ENCODE measurements around the gene TMPO.
"Not testable (repeated sequence)": the region's sequence is repeated elsewhere in the genome, so short reads cannot be mapped to it uniquely, and the experiment has no call there.

Gene TMPO

GRCh38 chr12:98538031-98538430, 22.6 kb downstream of the TMPO start:
- Histone ChIP-seq H3K4me1 (ENCODE audit: control insufficient read depth, insufficient read depth, low read length) (no peaks in the 10 kb centered on the region), H3K4me3 (ENCODE audit: insufficient read depth, low read depth, low read length) (no peak overlapping the region), H3K36me3 (ENCODE audit: control insufficient read depth, insufficient read depth, low read length) (peaks cover 41% of the 10 kb centered on the region), H3K27me3 (ENCODE audit: control insufficient read depth, insufficient read depth, low read length, poor library complexity, severe bottlenecking) (no peaks in the 10 kb centered on the region), H3K27ac (ENCODE audit: insufficient read depth, low read depth, low read length, poor library complexity, severe bottlenecking) (no peak overlapping the region), H3K9me3 (ENCODE audit: control insufficient read depth, low read length) (no peaks in the 10 kb centered on the region)
- 95 to 96% methylated on average over 3 of the region's 4 CpGs for WGBS, 2 experiments

- H3K4me3 ChIP-seq (ENCODE audit: insufficient read depth, low read depth, low read length): no peak overlapping the region
- H3K36me3 ChIP-seq (ENCODE audit: control insufficient read depth, insufficient read depth, low read length): peaks cover 28% of the 10 kb centered on the region
- H3K4me1 ChIP-seq (ENCODE audit: control insufficient read depth, insufficient read depth, low read length): no peaks in the 10 kb centered on the region
- H3K27ac ChIP-seq (ENCODE audit: insufficient read depth, low read depth, low read length, poor library complexity, severe bottlenecking): no peak overlapping the region
- H3K27me3 ChIP-seq (ENCODE audit: control insufficient read depth, insufficient read depth, low read length, poor library complexity, severe bottlenecking): no peaks in the 10 kb centered on the region
- H3K9me3 ChIP-seq (ENCODE audit: control insufficient read depth, low read length): no peaks in the 10 kb centered on the region
Measured at GRCh38 chr12:98543701-98544100, 28.3 kb downstream of the TMPO start.

- Histone ChIP-seq H3K27me3 (ENCODE audit: control insufficient read depth, insufficient read depth, low read length, poor library complexity, severe bottlenecking) (no peaks in the 10 kb centered on the region), H3K9me3 (ENCODE audit: control insufficient read depth, low read length) (no peaks in the 10 kb centered on the region), H3K4me3 (ENCODE audit: insufficient read depth, low read depth, low read length) (no peak overlapping the region), H3K27ac (ENCODE audit: insufficient read depth, low read depth, low read length, poor library complexity, severe bottlenecking) (no peak overlapping the region), H3K4me1 (ENCODE audit: control insufficient read depth, insufficient read depth, low read length) (no peaks in the 10 kb centered on the region), H3K36me3 (ENCODE audit: control insufficient read depth, insufficient read depth, low read length) (peaks cover 24% of the 10 kb centered on the region)
- 94 to 100% methylated on average over 1 of the region's 1 CpG for WGBS, 2 experiments
Measured at GRCh38 chr12:98544751-98545150, 29.4 kb downstream of the TMPO start.

- no peaks in the 10 kb centered on the region for H3K9me3 ChIP-seq (ENCODE audit: control insufficient read depth, low read length)
- H3K4me1 ChIP-seq (ENCODE audit: control insufficient read depth, insufficient read depth, low read length): no peaks in the 10 kb centered on the region
- H3K36me3 ChIP-seq (ENCODE audit: control insufficient read depth, insufficient read depth, low read length): peaks cover 15% of the 10 kb centered on the region
- H3K4me3 ChIP-seq (ENCODE audit: insufficient read depth, low read depth, low read length): no peak overlapping the region
- H3K27me3 ChIP-seq (ENCODE audit: control insufficient read depth, insufficient read depth, low read length, poor library complexity, severe bottlenecking): no peaks in the 10 kb centered on the region
- WGBS, 2 experiments: 84 to 100% methylated on average over 4 to 5 of the region's 5 CpGs
- H3K27ac ChIP-seq (ENCODE audit: insufficient read depth, low read depth, low read length, poor library complexity, severe bottlenecking): no peak overlapping the region
Measured at GRCh38 chr12:98549371-98550110, 34.2 kb downstream of the TMPO start.

- WGBS, 2 experiments: 98 to 99% methylated on average over 2 to 3 of the region's 3 CpGs
- peaks cover 12% of the 10 kb centered on the region for H3K36me3 ChIP-seq (ENCODE audit: control insufficient read depth, insufficient read depth, low read length)
- H3K9me3 ChIP-seq (ENCODE audit: control insufficient read depth, low read length): no peaks in the 10 kb centered on the region
- no peaks in the 10 kb centered on the region for H3K27me3 ChIP-seq (ENCODE audit: control insufficient read depth, insufficient read depth, low read length, poor library complexity, severe bottlenecking)
- no peaks in the 10 kb centered on the region for H3K4me1 ChIP-seq (ENCODE audit: control insufficient read depth, insufficient read depth, low read length)
- H3K4me3 ChIP-seq (ENCODE audit: insufficient read depth, low read depth, low read length): no peak overlapping the region
- no peak overlapping the region for H3K27ac ChIP-seq (ENCODE audit: insufficient read depth, low read depth, low read length, poor library complexity, severe bottlenecking)
Measured at GRCh38 chr12:98551787-98552186, 36.4 kb downstream of the TMPO start.

GRCh38 chr12:98558097-98558496, 42.7 kb downstream of the TMPO start:
- not testable (repeated sequence) for H3K36me3 ChIP-seq (ENCODE audit: control insufficient read depth, insufficient read depth, low read length); H3K9me3 ChIP-seq (ENCODE audit: control insufficient read depth, low read length); H3K4me1 ChIP-seq (ENCODE audit: control insufficient read depth, insufficient read depth, low read length); H3K4me3 ChIP-seq (ENCODE audit: insufficient read depth, low read depth, low read length); H3K27me3 ChIP-seq (ENCODE audit: control insufficient read depth, insufficient read depth, low read length, poor library complexity, severe bottlenecking); H3K27ac ChIP-seq (ENCODE audit: insufficient read depth, low read depth, low read length, poor library complexity, severe bottlenecking)
- 85 to 91% methylated on average over 4 of the region's 4 CpGs for WGBS, 2 experiments

- H3K4me3 ChIP-seq (ENCODE audit: insufficient read depth, low read depth, low read length): no peak overlapping the region
- no peaks in the 10 kb centered on the region for H3K9me3 ChIP-seq (ENCODE audit: control insufficient read depth, low read length)
- no peak overlapping the region for H3K27ac ChIP-seq (ENCODE audit: insufficient read depth, low read depth, low read length, poor library complexity, severe bottlenecking)
- H3K27me3 ChIP-seq (ENCODE audit: control insufficient read depth, insufficient read depth, low read length, poor library complexity, severe bottlenecking): no peaks in the 10 kb centered on the region
- WGBS, 2 experiments: 88 to 100% methylated on average over 1 of the region's 1 CpG
- H3K36me3 ChIP-seq (ENCODE audit: control insufficient read depth, insufficient read depth, low read length): no peaks in the 10 kb centered on the region
- H3K4me1 ChIP-seq (ENCODE audit: control insufficient read depth, insufficient read depth, low read length): no peaks in the 10 kb centered on the region
Measured at GRCh38 chr12:98559666-98560065, 44.3 kb downstream of the TMPO start.

GRCh38 chr12:98561846-98562245, 46.5 kb downstream of the TMPO start:
- Histone ChIP-seq H3K27me3 (ENCODE audit: control insufficient read depth, insufficient read depth, low read length, poor library complexity, severe bottlenecking) (no peaks in the 10 kb centered on the region), H3K27ac (ENCODE audit: insufficient read depth, low read depth, low read length, poor library complexity, severe bottlenecking) (no peak overlapping the region), H3K36me3 (ENCODE audit: control insufficient read depth, insufficient read depth, low read length) (no peaks in the 10 kb centered on the region), H3K4me1 (ENCODE audit: control insufficient read depth, insufficient read depth, low read length) (no peaks in the 10 kb centered on the region), H3K4me3 (ENCODE audit: insufficient read depth, low read depth, low read length) (no peak overlapping the region), H3K9me3 (ENCODE audit: control insufficient read depth, low read length) (no peaks in the 10 kb centered on the region)
- WGBS, 2 experiments: 84 to 87% methylated on average over 2 to 3 of the region's 3 CpGs

- H3K27ac ChIP-seq (ENCODE audit: insufficient read depth, low read depth, low read length, poor library complexity, severe bottlenecking): no peak overlapping the region
- H3K27me3 ChIP-seq (ENCODE audit: control insufficient read depth, insufficient read depth, low read length, poor library complexity, severe bottlenecking): no peaks in the 10 kb centered on the region
- H3K36me3 ChIP-seq (ENCODE audit: control insufficient read depth, insufficient read depth, low read length): no peaks in the 10 kb centered on the region
- 44 to 74% methylated on average over 1 to 2 of the region's 2 CpGs for WGBS, 2 experiments
- H3K9me3 ChIP-seq (ENCODE audit: control insufficient read depth, low read length): no peaks in the 10 kb centered on the region
- H3K4me1 ChIP-seq (ENCODE audit: control insufficient read depth, insufficient read depth, low read length): no peaks in the 10 kb centered on the region
- no peak overlapping the region for H3K4me3 ChIP-seq (ENCODE audit: insufficient read depth, low read depth, low read length)
Measured at GRCh38 chr12:98572010-98572409, 56.6 kb downstream of the TMPO start.

- no peaks in the 10 kb centered on the region for H3K4me1 ChIP-seq (ENCODE audit: control insufficient read depth, insufficient read depth, low read length)
- no peaks in the 10 kb centered on the region for H3K27me3 ChIP-seq (ENCODE audit: control insufficient read depth, insufficient read depth, low read length, poor library complexity, severe bottlenecking)
- WGBS, 2 experiments: 94 to 95% methylated on average over 1 of the region's 1 CpG
- H3K36me3 ChIP-seq (ENCODE audit: control insufficient read depth, insufficient read depth, low read length): no peaks in the 10 kb centered on the region
- H3K4me3 ChIP-seq (ENCODE audit: insufficient read depth, low read depth, low read length): no peak overlapping the region
- no peaks in the 10 kb centered on the region for H3K9me3 ChIP-seq (ENCODE audit: control insufficient read depth, low read length)
- no peak overlapping the region for H3K27ac ChIP-seq (ENCODE audit: insufficient read depth, low read depth, low read length, poor library complexity, severe bottlenecking)
Measured at GRCh38 chr12:98574110-98574509, 58.7 kb downstream of the TMPO start.

- WGBS, 2 experiments: 88 to 96% methylated on average over 2 to 3 of the region's 4 CpGs
- Histone ChIP-seq H3K4me1 (ENCODE audit: control insufficient read depth, insufficient read depth, low read length) (no peaks in the 10 kb centered on the region), H3K36me3 (ENCODE audit: control insufficient read depth, insufficient read depth, low read length) (no peaks in the 10 kb centered on the region), H3K27ac (ENCODE audit: insufficient read depth, low read depth, low read length, poor library complexity, severe bottlenecking) (no peak overlapping the region), H3K4me3 (ENCODE audit: insufficient read depth, low read depth, low read length) (no peak overlapping the region), H3K27me3 (ENCODE audit: control insufficient read depth, insufficient read depth, low read length, poor library complexity, severe bottlenecking) (no peaks in the 10 kb centered on the region), H3K9me3 (ENCODE audit: control insufficient read depth, low read length) (no peaks in the 10 kb centered on the region)
Measured at GRCh38 chr12:98575013-98575412, 59.6 kb downstream of the TMPO start.

All from ectodermal cell (in vitro differentiated cells).